Measurements from ENCODE around the gene TNIP1. TPM values are rescaled to one million over a fixed set of nuclear protein-coding genes. Genes with fewer than 3 reads are reported as not detected.

Gene TNIP1
- total RNA-seq, 1 donor from 2014 or later, result 99.6 TPM

GRCh38 chr5:151015974-151016587 is 64.8 kb downstream of the TNIP1 start:
- Histone ChIP-seq H3K27me3 (ENCODE audit: low read depth) (no peaks in the 10 kb centered on the region), H3K4me3 (no peak overlapping the region), H3K36me3 (no peaks in the 10 kb centered on the region), H3K27ac (peak overlapping the region; percentile 2), H3K4me1 (peaks cover 44% of the 10 kb centered on the region), H3K9me3 (no peaks in the 10 kb centered on the region)
- DNase-seq, result no peak
- intact Hi-C loops (cut with DNase I), result no loop called here
- ATAC-seq, result no peak
- TF ChIP-seq CTCF (IDR thresholded peaks at IDR 0.05), result no peak

- no peaks in the 10 kb centered on the region for H3K9me3 ChIP-seq
- intact Hi-C loops (cut with DNase I), result no loop called here
- no peak for DNase-seq
- no peak overlapping the region for H3K4me3 ChIP-seq
- peaks cover 34% of the 10 kb centered on the region for H3K4me1 ChIP-seq
- H3K27me3 ChIP-seq (ENCODE audit: low read depth), result no peaks in the 10 kb centered on the region
- no peaks in the 10 kb centered on the region for H3K36me3 ChIP-seq
- H3K27ac ChIP-seq, result peak overlapping the region; percentile 49
- ATAC-seq, result no peak
- no peak for TF ChIP-seq CTCF (IDR thresholded peaks at IDR 0.05)
These were observed 66.0 kb downstream of the TNIP1 start for GRCh38 chr5:151014680-151015343.

- H3K4me1 ChIP-seq, result peaks cover 39% of the 10 kb centered on the region
- no peaks in the 10 kb centered on the region for H3K36me3 ChIP-seq
- no peaks in the 10 kb centered on the region for H3K9me3 ChIP-seq
- H3K27ac ChIP-seq, result no peak overlapping the region
- ATAC-seq (peak in 1 of 2 donors; percentile 23), DNase-seq (no peak)
- no peaks in the 10 kb centered on the region for H3K27me3 ChIP-seq (ENCODE audit: low read depth)
- no peak for TF ChIP-seq CTCF (IDR thresholded peaks at IDR 0.05)
- intact Hi-C loops (cut with DNase I), result no loop called here
- no peak overlapping the region for H3K4me3 ChIP-seq
These were observed 68.0 kb downstream of the TNIP1 start for GRCh38 chr5:151012862-151013261.

- Histone ChIP-seq H3K9me3 (no peaks in the 10 kb centered on the region), H3K27ac (no peak overlapping the region), H3K4me1 (peaks cover 47% of the 10 kb centered on the region), H3K36me3 (no peaks in the 10 kb centered on the region), H3K4me3 (no peak overlapping the region), H3K27me3 (ENCODE audit: low read depth) (no peaks in the 10 kb centered on the region)
- TF ChIP-seq CTCF (IDR thresholded peaks at IDR 0.05), result no peak
- DNase-seq, result no peak
- ATAC-seq, result no peak
- intact Hi-C loops (cut with DNase I), result no loop called here
These were observed 71.9 kb downstream of the TNIP1 start for GRCh38 chr5:151008906-151009305.

GRCh38 chr5:151008210-151008491 is 72.7 kb downstream of the TNIP1 start:
- H3K36me3 ChIP-seq, result no peaks in the 10 kb centered on the region
- peaks cover 54% of the 10 kb centered on the region for H3K4me1 ChIP-seq
- peak overlapping the region; percentile 83 for H3K27ac ChIP-seq
- intact Hi-C loops (cut with DNase I), result no loop called here
- no peak for DNase-seq
- no peaks in the 10 kb centered on the region for H3K27me3 ChIP-seq (ENCODE audit: low read depth)
- no peak for ATAC-seq
- no peaks in the 10 kb centered on the region for H3K9me3 ChIP-seq
- TF ChIP-seq CTCF (IDR thresholded peaks at IDR 0.05), result no peak
- no peak overlapping the region for H3K4me3 ChIP-seq

Measured in lower lobe of right lung (tissue), 2 donors.